Omental fat pad (tissue), 4 donors: ENCODE results near the gene PHACTR3. TPM values are rescaled to one million over a fixed set of nuclear protein-coding genes. Genes with fewer than 3 reads are reported as not detected.

ENCODE experiments used
- ATAC-seq: fragments of 150-250 bp; one replicate; pipeline ENCODE4 v1.9.1; 2016; ENCODE audit warnings: mild to moderate bottlenecking, moderate library complexity; ENCODE audit not compliant: low FRiP score
- DNase-seq: peaks from one replicate; pipeline ENCODE4 v3.0.0-alpha.2; 2019; ENCODE audit warnings: low spot score
- total RNA-seq, 4 donors: library from RNA; depleted of rRNA; stranded (reverse); fragments of >200 nt; gene quantifications; one replicate each; pipeline ENCODE4 v1.1.0, GENCODE V29; 2016
- TF ChIP-seq, protein P1 (sequence below), 3 donors: fragments of 450-650 bp; IDR thresholded peaks; one replicate each; pipeline ENCODE4 v1.5.1; 2016 to 2017; ENCODE audit warnings: antibody characterized with exemption in 3 of 3, mild to moderate bottlenecking in 3 of 3, moderate library complexity in 2 of 3

Gene PHACTR3
- total RNA-seq, 4 donors from 2014 or later: 0.19 to 10.6 (median 1.4) TPM; not detected in 1

DNA sequence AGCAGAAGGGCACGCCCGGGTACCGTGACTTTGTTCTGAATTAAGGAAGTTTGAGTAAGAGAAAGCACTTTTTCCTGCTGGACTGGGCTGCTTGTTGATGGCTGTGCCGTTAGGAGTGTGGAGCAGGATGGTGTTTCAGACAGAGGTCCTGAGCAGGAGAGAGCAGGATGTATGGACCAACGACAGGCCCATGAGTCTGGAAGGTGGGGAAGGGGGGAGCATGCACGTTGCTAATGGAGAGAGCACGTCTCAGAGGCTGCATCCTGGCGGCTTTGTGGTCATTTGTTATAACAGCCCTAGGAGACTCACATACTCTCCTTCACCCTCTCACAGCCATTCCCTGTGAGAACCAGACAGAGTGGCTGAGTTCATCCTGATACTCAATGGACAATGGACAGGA is 56.8 kb downstream of the PHACTR3 start:
- ATAC-seq (no peak), DNase-seq (no peak)
- TF ChIP-seq, protein P1, sequence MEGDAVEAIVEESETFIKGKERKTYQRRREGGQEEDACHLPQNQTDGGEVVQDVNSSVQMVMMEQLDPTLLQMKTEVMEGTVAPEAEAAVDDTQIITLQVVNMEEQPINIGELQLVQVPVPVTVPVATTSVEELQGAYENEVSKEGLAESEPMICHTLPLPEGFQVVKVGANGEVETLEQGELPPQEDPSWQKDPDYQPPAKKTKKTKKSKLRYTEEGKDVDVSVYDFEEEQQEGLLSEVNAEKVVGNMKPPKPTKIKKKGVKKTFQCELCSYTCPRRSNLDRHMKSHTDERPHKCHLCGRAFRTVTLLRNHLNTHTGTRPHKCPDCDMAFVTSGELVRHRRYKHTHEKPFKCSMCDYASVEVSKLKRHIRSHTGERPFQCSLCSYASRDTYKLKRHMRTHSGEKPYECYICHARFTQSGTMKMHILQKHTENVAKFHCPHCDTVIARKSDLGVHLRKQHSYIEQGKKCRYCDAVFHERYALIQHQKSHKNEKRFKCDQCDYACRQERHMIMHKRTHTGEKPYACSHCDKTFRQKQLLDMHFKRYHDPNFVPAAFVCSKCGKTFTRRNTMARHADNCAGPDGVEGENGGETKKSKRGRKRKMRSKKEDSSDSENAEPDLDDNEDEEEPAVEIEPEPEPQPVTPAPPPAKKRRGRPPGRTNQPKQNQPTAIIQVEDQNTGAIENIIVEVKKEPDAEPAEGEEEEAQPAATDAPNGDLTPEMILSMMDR (IDR thresholded peaks at IDR 0.05): no peak

DNA sequence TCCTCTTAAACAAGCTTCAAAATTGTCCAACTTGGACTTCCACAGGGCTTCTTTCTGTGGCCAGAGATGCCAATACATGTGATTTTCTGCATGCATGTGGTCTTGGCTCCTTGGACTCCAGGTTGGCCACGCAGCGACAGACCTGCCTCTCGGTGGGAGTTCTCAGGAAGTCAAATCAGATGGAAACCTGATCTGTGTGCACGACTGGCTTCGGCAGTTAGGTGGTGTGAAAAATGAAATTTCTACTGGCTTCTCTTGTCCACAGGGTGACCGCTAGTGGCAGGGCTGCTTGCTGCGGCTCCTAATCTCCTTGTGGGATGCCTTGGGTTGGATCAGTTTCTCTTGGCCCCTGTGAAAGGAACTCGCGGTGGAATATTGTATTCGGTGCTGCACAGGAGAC is 57.3 kb downstream of the PHACTR3 start:
- TF ChIP-seq, protein P1 (IDR thresholded peaks at IDR 0.05): no peak
- no peak for DNase-seq
- no peak for ATAC-seq

DNA sequence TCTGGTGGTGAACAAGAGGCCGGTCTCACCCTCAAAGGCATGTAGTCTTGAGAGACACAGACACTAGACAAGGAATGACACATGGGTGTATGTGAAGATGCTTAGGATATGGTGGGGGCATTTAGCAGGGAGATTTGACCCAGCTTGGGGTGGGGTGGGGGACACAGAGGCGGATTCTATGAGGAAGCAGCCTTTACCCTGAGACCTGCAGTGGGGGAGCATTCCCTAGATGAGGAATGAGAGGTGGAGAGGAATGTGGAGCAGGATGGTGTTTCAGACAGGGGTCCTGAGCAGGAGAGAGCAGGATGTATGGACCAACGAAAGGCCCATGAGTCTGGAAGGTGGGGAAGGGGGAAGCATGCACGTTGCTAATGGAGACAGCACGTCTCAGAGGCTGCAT is 57.8 kb downstream of the PHACTR3 start:
- ATAC-seq (no peak), DNase-seq (no peak)
- TF ChIP-seq, protein P1 (IDR thresholded peaks at IDR 0.05): no peak

DNA sequence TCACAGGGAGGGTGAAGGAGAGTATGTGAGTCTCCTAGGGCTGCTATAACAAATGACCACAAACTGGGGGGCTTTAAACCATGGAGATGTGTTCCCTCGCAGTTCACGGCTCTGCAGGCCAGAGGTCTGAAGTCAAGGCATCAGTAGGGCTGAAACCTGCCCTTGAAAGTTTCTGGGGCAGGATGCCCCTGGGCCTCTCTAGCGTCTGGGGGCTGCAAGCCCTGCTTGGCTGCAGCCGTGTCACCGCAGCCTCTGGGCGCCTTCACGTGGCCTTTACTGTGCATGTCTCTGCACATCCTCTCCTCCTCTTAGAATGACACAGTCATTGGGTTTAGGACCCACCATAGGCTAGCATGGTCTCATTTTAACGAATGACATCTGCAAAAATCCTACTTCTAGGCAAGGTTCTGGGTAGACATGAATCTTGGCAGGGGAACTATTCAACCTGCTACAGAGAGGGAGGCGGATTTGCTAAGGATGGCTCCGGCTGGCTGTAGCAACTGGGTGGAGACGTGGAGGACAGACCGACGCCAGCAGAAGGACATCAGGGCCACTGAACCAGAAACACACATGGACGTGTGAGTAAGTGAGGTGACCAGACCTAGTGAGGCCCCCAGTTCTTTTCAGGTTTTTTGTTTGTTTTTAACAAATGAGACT is 58.6 kb downstream of the PHACTR3 start:
- DNase-seq (no peak), ATAC-seq (no peak)
- TF ChIP-seq, protein P1 (IDR thresholded peaks at IDR 0.05): no peak

DNA sequence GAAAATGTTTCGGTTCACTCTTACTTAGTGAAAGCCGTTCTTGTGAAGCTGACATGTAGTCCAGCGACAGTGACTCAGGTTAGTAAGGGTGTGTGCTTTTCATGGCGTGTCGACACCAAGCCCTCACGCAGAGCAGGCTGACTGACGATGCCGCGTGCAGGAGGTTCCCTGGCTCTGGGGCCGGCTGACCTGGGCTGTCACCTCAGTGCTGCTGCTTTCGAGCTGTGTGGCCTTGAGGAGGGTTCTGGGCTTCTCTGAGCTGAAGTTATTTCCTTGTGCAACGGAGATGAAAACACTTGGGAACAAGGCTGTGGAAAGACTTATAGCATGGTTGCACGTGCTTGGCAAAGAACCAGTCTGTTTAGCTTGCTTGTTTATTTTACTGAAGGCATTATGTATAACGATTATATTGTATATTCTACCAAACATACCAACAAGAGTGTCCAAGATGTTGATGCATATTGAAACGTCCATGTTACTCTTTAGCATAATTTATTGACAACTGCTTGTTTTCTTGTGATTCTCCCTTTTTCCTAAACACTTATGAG is 59.2 kb downstream of the PHACTR3 start:
- no peak for ATAC-seq
- TF ChIP-seq, protein P1 (IDR thresholded peaks at IDR 0.05): no peak
- no peak for DNase-seq

DNA sequence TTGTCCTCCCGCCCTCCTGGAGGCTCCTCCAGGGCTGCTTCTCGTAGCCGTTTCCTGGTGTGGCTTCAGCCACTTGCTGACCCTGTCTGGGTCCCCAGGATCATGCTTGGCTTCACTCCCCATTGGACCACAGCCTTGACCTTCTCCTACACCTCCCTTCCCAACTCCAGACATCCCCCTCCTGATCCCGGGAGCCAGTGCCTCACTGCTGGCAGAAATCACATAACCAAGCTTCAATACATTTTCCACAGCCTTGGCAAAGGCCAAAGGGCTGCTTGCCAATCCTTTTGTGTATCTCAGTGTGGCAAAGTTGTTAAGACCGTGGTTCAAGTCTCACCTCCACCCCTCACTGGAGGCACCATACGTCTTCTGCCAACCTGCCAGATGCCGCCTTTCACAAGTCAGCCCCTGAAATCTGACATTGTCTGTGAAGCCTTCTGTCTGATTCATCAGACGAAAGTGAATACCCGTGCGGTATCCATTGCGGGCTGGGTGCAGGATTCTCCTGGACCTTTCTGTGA is 60.1 kb downstream of the PHACTR3 start:
- ATAC-seq (no peak), DNase-seq (no peak)

More for the DNA sequence above, 60.1 kb downstream of the PHACTR3 start:
- TF ChIP-seq, protein P1 (IDR thresholded peaks at IDR 0.05): no peak
